ENCODE results near the gene SYCE3.

DNA sequence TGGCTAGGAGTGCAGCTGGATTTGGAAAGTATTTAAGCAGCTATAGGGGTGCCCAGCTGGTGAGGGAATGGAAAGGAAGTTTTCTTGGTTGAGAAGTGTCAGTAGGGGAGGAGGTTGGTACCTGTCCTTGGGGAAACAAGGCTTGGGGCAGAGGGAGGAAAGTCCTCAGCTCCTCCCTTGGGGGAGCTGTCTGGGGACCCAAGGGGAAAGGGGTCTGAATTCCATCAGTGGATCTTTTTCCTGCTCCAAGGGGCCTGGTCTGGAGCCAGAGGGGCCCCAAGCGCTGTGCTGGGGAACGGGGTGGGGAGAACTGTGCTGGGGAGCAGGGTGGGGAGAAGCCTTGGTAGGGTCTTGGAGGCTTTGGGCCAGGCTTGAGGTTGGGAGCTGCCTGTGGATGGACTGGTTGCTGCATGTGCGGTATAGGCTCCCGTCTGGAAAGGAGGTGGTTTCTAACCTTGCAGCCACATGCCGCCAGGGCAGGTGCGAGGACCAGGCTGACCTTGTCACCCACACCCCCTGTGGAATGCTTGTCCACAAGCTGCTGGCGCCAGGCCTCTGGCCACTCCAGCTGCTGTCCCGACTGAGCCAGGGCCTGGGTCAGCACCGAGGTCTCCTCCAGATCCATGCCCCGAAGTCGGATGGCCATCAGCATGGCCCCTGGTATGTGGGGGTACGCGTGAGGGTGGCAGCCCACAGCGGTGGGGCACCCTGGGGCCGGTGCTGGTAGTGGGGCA, 33.9 kb downstream of the SYCE3 start:
- TF ChIP-seq, protein P1, sequence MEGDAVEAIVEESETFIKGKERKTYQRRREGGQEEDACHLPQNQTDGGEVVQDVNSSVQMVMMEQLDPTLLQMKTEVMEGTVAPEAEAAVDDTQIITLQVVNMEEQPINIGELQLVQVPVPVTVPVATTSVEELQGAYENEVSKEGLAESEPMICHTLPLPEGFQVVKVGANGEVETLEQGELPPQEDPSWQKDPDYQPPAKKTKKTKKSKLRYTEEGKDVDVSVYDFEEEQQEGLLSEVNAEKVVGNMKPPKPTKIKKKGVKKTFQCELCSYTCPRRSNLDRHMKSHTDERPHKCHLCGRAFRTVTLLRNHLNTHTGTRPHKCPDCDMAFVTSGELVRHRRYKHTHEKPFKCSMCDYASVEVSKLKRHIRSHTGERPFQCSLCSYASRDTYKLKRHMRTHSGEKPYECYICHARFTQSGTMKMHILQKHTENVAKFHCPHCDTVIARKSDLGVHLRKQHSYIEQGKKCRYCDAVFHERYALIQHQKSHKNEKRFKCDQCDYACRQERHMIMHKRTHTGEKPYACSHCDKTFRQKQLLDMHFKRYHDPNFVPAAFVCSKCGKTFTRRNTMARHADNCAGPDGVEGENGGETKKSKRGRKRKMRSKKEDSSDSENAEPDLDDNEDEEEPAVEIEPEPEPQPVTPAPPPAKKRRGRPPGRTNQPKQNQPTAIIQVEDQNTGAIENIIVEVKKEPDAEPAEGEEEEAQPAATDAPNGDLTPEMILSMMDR (IDR thresholded peaks at IDR 0.05) = no peak
- no peak for TF ChIP-seq POLR2A (IDR thresholded peaks at IDR 0.05)
